ENCODE measurements around the gene DLX1.

GRCh38 chr2:172084395-172084644 lies 987 bp upstream of the DLX1 start:
- TF ChIP-seq EZH2 (IDR thresholded peaks at IDR 0.05; ENCODE audit: low read depth, unreplicated experiment), result no peak
- no peak for TF ChIP-seq CTCF (conservative IDR thresholded peaks at IDR 0.05; ENCODE audit: low read depth in 2 of 2)
- no peak for TF ChIP-seq POLR2AphosphoS5 (IDR thresholded peaks at IDR 0.05; ENCODE audit: low read depth)
- TF ChIP-seq REST (IDR thresholded peaks at IDR 0.05; ENCODE audit: unreplicated experiment), result no peak

All from GM23338 (cell line).